Body of pancreas (tissue), 4 donors: Measurements from ENCODE around the gene EML6. TPM values are rescaled to one million over a fixed set of nuclear protein-coding genes. Genes with fewer than 3 reads are reported as not detected.

Experiments used
- ATAC-seq: fragments of 150-250 bp; one replicate; pipeline ENCODE4 v1.9.1; 2016
- DNase-seq, 4 donors: peaks; one replicate each; pipeline ENCODE4 v3.0.0-alpha.2; 2019
- H3K27ac ChIP-seq, 4 donors: fragments of 200-600 bp; sonication (generic); 1 replicate in 3 of 4; 2 replicates in 1 of 4; pipeline versions ENCODE4 v1.5.1 to v1.6.1; 2016 to 2019; ENCODE audit warnings: mild to moderate bottlenecking in 1 of 4, mixed read lengths in 1 of 4, moderate library complexity in 1 of 4
- H3K27me3 ChIP-seq, 2 donors: fragments of 200-600 bp; sonication (generic); one replicate each; pipeline ENCODE4 v1.6.0; 2016; ENCODE audit warnings: mild to moderate bottlenecking in 1 of 2
- H3K36me3 ChIP-seq, 2 donors: fragments of 200-600 bp; sonication (generic); replicated peaks in 1 of 2; 2 replicates each; pipeline ENCODE4 v1.5.1; 2016; ENCODE audit warnings: low read depth in 2 of 2; ENCODE audit not compliant: insufficient read depth in 1 of 2
- H3K4me1 ChIP-seq: fragments of 200-600 bp; sonication (generic); one replicate; pipeline ENCODE4 v1.6.0; 2016
- H3K4me3 ChIP-seq, 2 donors: fragments of 200-600 bp; sonication (generic); 1 replicate in 1 of 2; 2 replicates in 1 of 2; pipeline ENCODE4 v1.5.1; 2016 to 2019
- H3K9me3 ChIP-seq, 3 donors: fragments of 200-600 bp; sonication (generic); 1 replicate in 2 of 3; 2 replicates in 1 of 3; pipeline ENCODE4 v1.5.1; 2016
- CTCF ChIP-seq, 7 experiments: fragments of 450-650 bp in 4 of 7; fragments of 200-600 bp in 3 of 7; sonication (generic) in 3 of 7; IDR thresholded peaks; one replicate each; pipeline ENCODE4 v1.5.1; 2016 to 2019; ENCODE audit warnings: antibody characterized with exemption in 7 of 7
- POLR2A ChIP-seq, 3 donors: fragments of 450-650 bp; IDR thresholded peaks; one replicate each; pipeline ENCODE4 v1.6.1; 2016; ENCODE audit warnings: antibody characterized with exemption in 3 of 3, mild to moderate bottlenecking in 2 of 3
- WGBS, 2 donors: methylation state at CpG; one replicate each; pipeline ENCODE4 v1.1.5; 2017; 5-methylcytosine and 5-hydroxymethylcytosine counted together
- intact Hi-C: fragments of 100-400 bp; cut with DNase I; formaldehyde crosslinking; loops from one replicate; pipeline ENCODE4 v1.15.1; 2023
- total RNA-seq, 2 donors: library from RNA; depleted of rRNA; stranded (reverse); fragments of >200 nt; gene quantifications; one replicate each; pipeline ENCODE4 v1.1.0, GENCODE V29; 2016

Gene EML6
- total RNA-seq, 2 donors from 2014 or later: 2.3 to 2.6 TPM

- no peaks in the 10 kb centered on the region for H3K27me3 ChIP-seq
- no peak for DNase-seq
- WGBS, 2 donors: 87 to 94% methylated on average over 7 of the region's 7 CpGs
- no peak overlapping the region for H3K27ac ChIP-seq
- H3K4me1 ChIP-seq: no peaks in the 10 kb centered on the region
- ATAC-seq: no peak
- H3K36me3 ChIP-seq: no peaks in the 10 kb centered on the region
- intact Hi-C loops: no loop called here
- no peak overlapping the region for H3K4me3 ChIP-seq
- peaks cover 0 to 4% (median 0%) of the 10 kb centered on the region in 3 donors for H3K9me3 ChIP-seq
- TF ChIP-seq CTCF (IDR thresholded peaks at IDR 0.05): no peak
- no peak for TF ChIP-seq POLR2A (IDR thresholded peaks at IDR 0.05)
These were observed 216.1 kb downstream of the EML6 start for GRCh38 chr2:54939446-54940118.

DNA sequence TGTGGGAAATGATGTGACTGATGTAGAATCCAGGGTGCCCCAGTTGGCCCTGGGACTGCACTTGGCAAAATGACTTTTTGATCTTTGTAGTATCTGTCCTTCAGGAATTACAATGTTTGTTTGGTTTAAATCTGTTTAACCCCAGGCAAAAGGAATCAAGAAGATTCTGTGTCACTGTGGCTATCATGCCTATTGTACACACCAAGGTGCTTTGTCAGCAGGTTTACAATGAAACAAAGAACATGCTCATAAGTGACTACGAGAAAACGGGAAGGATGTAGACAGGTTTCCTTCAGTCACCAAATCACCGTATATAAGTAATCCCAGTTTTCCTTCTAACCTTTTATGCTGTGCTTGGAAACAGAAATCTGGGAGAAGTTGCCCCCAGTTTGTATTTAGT is 217.3 kb downstream of the EML6 start:
- intact Hi-C loops: no loop called here
- Histone ChIP-seq H3K4me1 (peaks cover 5% of the 10 kb centered on the region), H3K27me3 (no peaks in the 10 kb centered on the region), H3K27ac (no peak overlapping the region), H3K36me3 (no peaks in the 10 kb centered on the region), H3K9me3 (peaks cover 0 to 4% (median 0%) of the 10 kb centered on the region in 3 donors), H3K4me3 (no peak overlapping the region)
- DNase-seq: no peak
- ATAC-seq: no peak
- 60 to 74% methylated on average over 3 of the region's 3 CpGs for WGBS, 2 donors
- no peak for TF ChIP-seq POLR2A (IDR thresholded peaks at IDR 0.05)
- TF ChIP-seq CTCF (IDR thresholded peaks at IDR 0.05): no peak

DNA sequence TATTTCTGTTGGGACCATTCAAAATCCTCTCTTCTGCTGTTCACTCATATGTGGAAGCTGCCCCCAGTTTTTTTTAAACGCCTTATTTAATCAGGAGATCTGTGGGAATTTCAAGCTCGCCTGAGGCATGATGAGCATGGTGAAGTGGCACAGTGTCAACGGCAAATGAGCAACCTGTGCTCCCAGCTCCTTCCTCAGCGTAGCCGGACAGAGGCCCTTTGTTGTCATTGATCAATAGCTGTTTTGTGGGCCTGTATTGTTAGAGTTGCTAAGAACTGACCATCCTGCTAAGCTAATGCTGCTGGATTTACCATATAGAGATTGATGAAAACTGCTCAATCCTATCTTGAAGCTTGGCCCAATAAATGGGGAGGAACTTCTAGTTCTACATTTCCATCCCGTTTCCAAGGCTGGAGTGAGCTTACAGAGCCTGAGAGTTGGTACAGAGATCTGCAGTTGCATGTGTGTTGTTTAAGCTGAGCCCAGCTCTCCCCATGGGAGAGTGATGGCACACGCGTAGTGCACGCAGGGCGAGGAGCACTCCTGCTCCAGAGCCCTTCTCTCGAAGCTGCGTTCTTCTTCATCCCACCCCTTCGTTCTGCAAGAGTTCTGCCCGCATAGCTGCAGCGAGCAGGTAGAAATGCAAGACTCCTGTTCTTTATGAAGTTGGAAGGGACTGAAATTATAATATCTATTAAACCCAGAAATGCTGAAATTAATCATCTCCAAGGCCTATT is 218.0 kb downstream of the EML6 start:
- Histone ChIP-seq H3K27me3 (no peaks in the 10 kb centered on the region), H3K4me3 (no peak overlapping the region), H3K27ac (no peak overlapping the region), H3K36me3 (no peaks in the 10 kb centered on the region), H3K9me3 (peaks cover 0 to 4% (median 0%) of the 10 kb centered on the region in 3 donors), H3K4me1 (peaks cover 12% of the 10 kb centered on the region)
- DNase-seq: no peak
- intact Hi-C loops: no loop called here
- ATAC-seq: no peak
- WGBS, 2 donors: 82 to 86% methylated on average over 15 of the region's 15 CpGs
- TF ChIP-seq POLR2A (IDR thresholded peaks at IDR 0.05) (no peak), CTCF (IDR thresholded peaks at IDR 0.05) (no peak)

DNA sequence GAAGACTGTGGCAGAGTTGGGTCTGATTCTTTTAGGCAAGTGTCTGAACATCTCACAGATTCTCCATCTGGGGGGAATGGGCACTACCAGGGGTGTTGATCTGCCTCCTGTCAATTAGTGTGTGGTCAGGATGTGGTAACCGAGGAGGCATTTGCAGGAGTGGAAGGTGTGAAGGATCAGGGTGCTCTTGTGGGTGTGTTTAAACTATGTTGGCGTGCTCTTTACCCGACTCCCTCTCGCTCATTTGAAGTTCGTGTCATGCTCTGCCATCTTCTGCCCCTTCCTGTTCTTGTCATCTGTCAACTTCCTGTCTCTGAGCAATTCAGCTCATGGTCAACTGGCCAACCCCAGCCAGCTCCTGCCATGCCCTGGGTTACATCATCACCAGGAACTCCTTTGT is 218.9 kb downstream of the EML6 start:
- no peak for DNase-seq
- H3K9me3 ChIP-seq: peaks cover 0 to 4% (median 0%) of the 10 kb centered on the region in 3 donors
- H3K4me1 ChIP-seq: peaks cover 14% of the 10 kb centered on the region
- no peak overlapping the region for H3K27ac ChIP-seq
- no peaks in the 10 kb centered on the region for H3K27me3 ChIP-seq
- no peaks in the 10 kb centered on the region for H3K36me3 ChIP-seq
- H3K4me3 ChIP-seq: no peak overlapping the region
- intact Hi-C loops: no loop called here
- no peak for TF ChIP-seq CTCF (IDR thresholded peaks at IDR 0.05)
- TF ChIP-seq POLR2A (IDR thresholded peaks at IDR 0.05): no peak
- whole genome bisulfite sequencing, 2 donors: 64 to 88% methylated on average over 4 to 5 of the region's 5 CpGs
- ATAC-seq: no peak
